HCT116 (cell line): ENCODE measurements around the gene BBS10. TPM values are rescaled to one million over a fixed set of nuclear protein-coding genes. Genes with fewer than 3 reads are reported as not detected.

ENCODE experiments used
- ATAC-seq: fragments of 200-7000 bp; cut with Tn5 transposase; 2 replicates; pipeline ENCODE4 v1.9.1; 2020; ENCODE audit warnings: mild to moderate bottlenecking, moderate library complexity
- BruUV-seq: library from RNA; stranded (reverse); fragments of 400-500 nt; replicated peaks from 2 replicates; lab custom pipeline; 2021; lab: Mats Ljungman, UMichigan
- CTCF ChIA-PET: fragments of 300-600 bp; sonication (Branson Sonifier 250); formaldehyde crosslinking; loops from one replicate; lab custom pipeline; 2021; ENCODE audit warnings: antibody characterized with exemption; lab: Charles Lee
- POLR2A ChIA-PET: fragments of 300-600, 350-600 bp; sonication (Branson Sonifier 250); formaldehyde crosslinking; loops from one replicate; lab custom pipeline; 2021; ENCODE audit warnings: antibody characterized with exemption; lab: Charles Lee
- RAD21 ChIA-PET, 2 experiments: fragments of 300-600 bp; sonication (Branson Sonifier 250); formaldehyde crosslinking; loops; one replicate each; lab custom pipeline; 2023; ENCODE audit warnings: low total read pairs in 2 of 2; ENCODE audit not compliant: uncharacterized antibody in 2 of 2, unreplicated experiment in 2 of 2, low non-redundant PET in 1 of 2; lab: Charles Lee
- DNase-seq: peaks from one replicate; pipeline ENCODE4 v3.0.0-alpha.2; 2010; ENCODE audit warnings: low read depth, low spot score
- H2AFZ ChIP-seq: fragments of 200-600 bp; shearing (Covaris generic), sonication (generic); 2 replicates; pipeline ENCODE4 v1.6.1; 2017; ENCODE audit warnings: low read depth, mixed run types, mixed read lengths, antibody characterized with exemption, low read length; ENCODE audit not compliant: poor library complexity, severe bottlenecking
- H3K27ac ChIP-seq: 2 replicates; pipeline ENCODE4 v1.5.1; 2012; ENCODE audit warnings: low read depth, low read length
- H3K27me3 ChIP-seq: fragments of 200-600 bp; sonication (generic); 2 replicates; pipeline ENCODE4 v1.6.1; 2016; ENCODE audit warnings: mixed run types, low read length, mixed read lengths; ENCODE audit not compliant: insufficient read depth
- H3K36me3 ChIP-seq, 2 experiments: fragments of 200-500 bp in 1 of 2; fragments of 200-600 bp in 1 of 2; sonication (Bioruptor generic) in 1 of 2; sonication (generic) in 1 of 2; 2 replicates each; pipeline versions ENCODE4 v1.5.1 to v1.6.1; 2014 to 2016; ENCODE audit warnings: low read length in 2 of 2, inconsistent platforms in 1 of 2, mixed read lengths in 1 of 2, mixed run types in 1 of 2; ENCODE audit not compliant: insufficient read depth in 2 of 2, control insufficient read depth in 1 of 2
- H3K4me1 ChIP-seq, 2 experiments: fragments of 200-600 bp in 1 of 2; sonication (generic) in 1 of 2; 2 replicates each; pipeline versions ENCODE4 v1.5.1 to v1.6.1; 2012 to 2017; ENCODE audit warnings: low read length in 2 of 2, inconsistent platforms in 1 of 2, mild to moderate bottlenecking in 1 of 2, mixed read lengths in 1 of 2, mixed run types in 1 of 2, moderate library complexity in 1 of 2; ENCODE audit not compliant: insufficient read depth in 2 of 2, control insufficient read depth in 1 of 2
- H3K4me2 ChIP-seq: fragments of 200-600 bp; sonication (generic); 2 replicates; pipeline ENCODE4 v1.6.1; 2017; ENCODE audit warnings: mixed run types, low read length, mixed read lengths
- H3K4me3 ChIP-seq, 2 experiments: fragments of 200-600 bp in 1 of 2; sonication (generic) in 1 of 2; replicated peaks in 1 of 2; 2 replicates each; pipeline ENCODE4 v1.5.1; 2011 to 2016; ENCODE audit warnings: low read length in 2 of 2, control low read depth in 1 of 2, low read depth in 1 of 2, mild to moderate bottlenecking in 1 of 2, mixed read lengths in 1 of 2, mixed run types in 1 of 2
- H3K79me2 ChIP-seq: fragments of 200-600 bp; sonication (generic); 2 replicates; pipeline ENCODE4 v1.6.1; 2017; ENCODE audit warnings: mild to moderate bottlenecking, mixed run types, low read length, moderate library complexity, mixed read lengths; ENCODE audit not compliant: insufficient read depth
- H3K9ac ChIP-seq: fragments of 200-600 bp; sonication (generic); 2 replicates; pipeline ENCODE4 v1.6.1; 2016; ENCODE audit warnings: low read length, mixed read lengths
- H3K9me2 ChIP-seq: fragments of 200-600 bp; sonication (generic), shearing (Covaris generic); 2 replicates; pipeline ENCODE4 v1.6.1; 2017; ENCODE audit warnings: mixed run types, mild to moderate bottlenecking, moderate library complexity; ENCODE audit not compliant: insufficient read depth
- H3K9me3 ChIP-seq, 2 experiments: fragments of 200-500 bp in 1 of 2; fragments of 200-600 bp in 1 of 2; sonication (Bioruptor generic) in 1 of 2; sonication (generic) in 1 of 2; 2 replicates each; pipeline ENCODE4 v1.6.1; 2014 to 2017; ENCODE audit warnings: low read length in 2 of 2, mixed read lengths in 2 of 2, inconsistent platforms in 1 of 2, low read depth in 1 of 2, mild to moderate bottlenecking in 1 of 2, mixed run types in 1 of 2, moderate library complexity in 1 of 2; ENCODE audit not compliant: control insufficient read depth in 1 of 2, insufficient read depth in 1 of 2
- H4K20me1 ChIP-seq: fragments of 200-600 bp; sonication (generic), shearing (Covaris generic); 2 replicates; pipeline ENCODE4 v1.6.1; 2017; ENCODE audit warnings: mixed run types, mild to moderate bottlenecking, moderate library complexity; ENCODE audit not compliant: insufficient read depth
- CBX3 ChIP-seq: IDR thresholded peaks from 2 replicates; pipeline ENCODE4 v1.6.1; 2012; ENCODE audit warnings: low read depth
- EGR1 ChIP-seq: IDR thresholded peaks from 2 replicates; pipeline ENCODE4 v1.6.1; 2012; ENCODE audit warnings: low read depth
- ELF1 ChIP-seq: IDR thresholded peaks from 2 replicates; pipeline ENCODE4 v1.6.1; 2012; ENCODE audit warnings: low read depth, borderline replicate concordance
- JUND ChIP-seq: IDR thresholded peaks from 2 replicates; pipeline ENCODE4 v1.6.1; 2012
- SRF ChIP-seq: IDR thresholded peaks from 2 replicates; pipeline ENCODE4 v1.6.1; 2012; ENCODE audit warnings: low read depth
- YY1 ChIP-seq: IDR thresholded peaks from 2 replicates; pipeline ENCODE4 v1.6.1; 2011; ENCODE audit warnings: low read length, low read depth, moderate library complexity, mild to moderate bottlenecking; ENCODE audit not compliant: insufficient replicate concordance; ENCODE audit errors: extremely low read depth
- intact Hi-C: fragments of 100-400 bp; cut with micrococcal nuclease; formaldehyde crosslinking; loops from 2 replicates; pipeline ENCODE4 v1.10.0; 2022
- total RNA-seq: library from RNA; stranded (reverse); gene quantifications from one replicate; pipeline ENCODE4 v1.2.1, GENCODE V29; 2021; ENCODE audit not compliant: unreplicated experiment
- TF ChIP-seq, protein P1 (sequence below), 3 experiments: fragments of 200-600 bp in 1 of 3; sonication (generic) in 1 of 3; IDR thresholded peaks in 2 of 3; conservative IDR thresholded peaks in 1 of 3; 2 replicates each; pipeline ENCODE4 v1.5.1; 2012 to 2017; ENCODE audit warnings: low read depth in 2 of 3, low read length in 2 of 3, antibody characterized with exemption in 1 of 3, borderline replicate concordance in 1 of 3, control low read depth in 1 of 3, mild to moderate bottlenecking in 1 of 3, mixed read lengths in 1 of 3, mixed run types in 1 of 3, moderate library complexity in 1 of 3; ENCODE audit not compliant: insufficient read depth in 1 of 3
- TF ChIP-seq, protein P2 (sequence below): IDR thresholded peaks from 2 replicates; pipeline ENCODE4 v1.6.1; 2012
- TF ChIP-seq, protein P3 (sequence below): IDR thresholded peaks from 2 replicates; pipeline ENCODE4 v1.6.1; 2011; ENCODE audit warnings: mild to moderate bottlenecking, low read length, moderate library complexity; ENCODE audit not compliant: insufficient replicate concordance; ENCODE audit errors: extremely low read depth

BBS10 gene
- total RNA-seq, 1 experiment from 2014 or later = 27.1 TPM

DNA sequence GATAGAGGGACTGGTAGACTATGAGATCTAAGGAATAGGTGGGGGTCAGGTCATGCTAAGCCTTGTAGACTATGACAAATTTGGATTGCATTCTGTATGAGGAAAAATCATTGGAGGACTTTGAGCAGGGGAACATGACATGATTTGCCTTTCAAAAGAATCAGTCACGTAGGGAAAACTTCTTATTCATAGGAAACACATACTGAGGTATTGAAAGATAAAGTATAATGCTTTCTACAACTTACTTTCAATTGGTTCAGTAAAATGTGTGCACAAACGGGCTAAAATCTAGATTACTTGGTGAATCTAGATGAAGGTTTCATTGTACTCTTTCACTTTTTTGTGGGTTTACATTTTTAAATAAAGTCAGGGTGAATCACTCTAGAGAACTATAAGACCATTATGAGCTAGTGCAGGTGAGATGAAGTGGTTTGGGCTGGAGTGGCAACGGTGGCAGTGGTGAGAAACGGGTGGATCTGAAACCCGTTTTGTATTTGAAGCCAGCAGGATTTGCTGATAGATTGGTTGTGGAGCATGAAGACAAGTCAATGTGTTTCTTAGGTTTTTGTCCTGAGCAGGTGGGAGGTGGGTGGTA lies 6.7 kb downstream of the BBS10 start:
- Histone ChIP-seq H3K27ac (peak overlapping the region; percentile 86), H3K4me2 (0 out of 2 replicates have a peak overlapping the region, but pooled peaks have one; percentile 5), H3K9me2 (no peaks in the 10 kb centered on the region), H3K4me3 (no peak overlapping the region)
- BruUV-seq = no TSS peak
- RAD21 ChIA-PET = no interaction called here
- no peak for DNase-seq
- TF ChIP-seq, protein P1, sequence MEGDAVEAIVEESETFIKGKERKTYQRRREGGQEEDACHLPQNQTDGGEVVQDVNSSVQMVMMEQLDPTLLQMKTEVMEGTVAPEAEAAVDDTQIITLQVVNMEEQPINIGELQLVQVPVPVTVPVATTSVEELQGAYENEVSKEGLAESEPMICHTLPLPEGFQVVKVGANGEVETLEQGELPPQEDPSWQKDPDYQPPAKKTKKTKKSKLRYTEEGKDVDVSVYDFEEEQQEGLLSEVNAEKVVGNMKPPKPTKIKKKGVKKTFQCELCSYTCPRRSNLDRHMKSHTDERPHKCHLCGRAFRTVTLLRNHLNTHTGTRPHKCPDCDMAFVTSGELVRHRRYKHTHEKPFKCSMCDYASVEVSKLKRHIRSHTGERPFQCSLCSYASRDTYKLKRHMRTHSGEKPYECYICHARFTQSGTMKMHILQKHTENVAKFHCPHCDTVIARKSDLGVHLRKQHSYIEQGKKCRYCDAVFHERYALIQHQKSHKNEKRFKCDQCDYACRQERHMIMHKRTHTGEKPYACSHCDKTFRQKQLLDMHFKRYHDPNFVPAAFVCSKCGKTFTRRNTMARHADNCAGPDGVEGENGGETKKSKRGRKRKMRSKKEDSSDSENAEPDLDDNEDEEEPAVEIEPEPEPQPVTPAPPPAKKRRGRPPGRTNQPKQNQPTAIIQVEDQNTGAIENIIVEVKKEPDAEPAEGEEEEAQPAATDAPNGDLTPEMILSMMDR (IDR thresholded peaks at IDR 0.05 in 2 of 3, conservative IDR thresholded peaks at IDR 0.05 in 1 of 3; ENCODE audit: borderline replicate concordance in 1 of 3, insufficient read depth in 1 of 3, low read depth in 2 of 3, low read length in 2 of 3) = no peak
- no peak for TF ChIP-seq ELF1
- TF ChIP-seq, all 23 proteins: peak for 0
- intact Hi-C loops = loop anchor here (10.0 kb wide), 2 partner anchors 287 to 947 kb away; partner anchors contain the start of gene GLIPR1L2
- peak; percentile 31; the same call in 1 of the 2 replicates for ATAC-seq
- Histone ChIP-seq H2AFZ (no peak overlapping the region), H3K4me1 (peaks cover 47 to 73% of the 10 kb centered on the region in 2 experiments), H3K9me3 (no peaks in the 10 kb centered on the region), H3K9ac (no peak overlapping the region; the same call in 1 of the 2 replicates), H4K20me1 (no peaks in the 10 kb centered on the region), H3K79me2 (peaks cover 32% of the 10 kb centered on the region), H3K36me3 (no peaks in the 10 kb centered on the region), H3K27me3 (no peaks in the 10 kb centered on the region)
- ChIA-PET CTCF (no interaction called here), POLR2A (interaction anchor here (1.1 kb wide), 1 partner anchor 682 kb away, joined by 5 read pairs; no protein-coding TSS in a partner anchor)

DNA sequence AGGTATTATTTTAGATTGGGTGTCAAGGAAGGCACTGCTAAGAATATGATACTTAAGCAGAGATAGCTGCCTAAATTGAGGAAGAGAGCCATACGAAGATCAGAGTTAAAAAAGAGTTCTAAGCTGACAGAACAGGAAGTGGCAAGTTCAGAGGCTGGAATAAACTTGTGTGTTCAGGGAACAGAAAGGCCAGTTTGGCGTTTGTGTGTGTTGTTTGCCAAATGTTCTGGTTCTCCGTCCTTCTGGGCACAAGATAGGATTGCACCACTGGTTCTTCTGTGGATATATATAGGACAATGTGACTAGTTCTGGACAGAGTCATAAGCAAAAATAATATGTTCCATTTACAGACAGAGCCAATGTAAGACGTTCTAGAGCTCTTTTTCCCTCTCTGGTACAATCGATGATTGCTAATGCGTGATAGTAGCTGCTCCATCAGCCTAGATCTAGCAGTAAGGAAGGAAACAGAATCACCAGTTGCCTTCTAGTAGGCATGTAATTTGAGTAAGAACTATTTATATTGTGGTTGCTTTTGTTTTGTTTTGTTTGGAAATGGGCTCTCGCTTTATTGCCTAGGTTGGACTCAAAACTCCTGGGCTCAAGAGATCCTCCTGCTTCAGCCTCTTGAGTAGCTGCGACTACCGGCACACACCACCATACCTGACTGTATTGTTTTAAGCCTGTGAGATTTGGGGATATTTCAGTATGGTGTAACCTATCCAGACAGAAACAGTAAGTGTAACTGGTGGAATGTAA lies 7.4 kb downstream of the BBS10 start:
- ChIA-PET CTCF (no interaction called here), RAD21 (no interaction called here), POLR2A (no interaction called here)
- Histone ChIP-seq H3K27ac (peak overlapping the region; percentile 86), H4K20me1 (no peaks in the 10 kb centered on the region), H3K79me2 (peaks cover 25% of the 10 kb centered on the region), H3K9me3 (no peaks in the 10 kb centered on the region), H2AFZ (no peak overlapping the region), H3K4me2 (0 out of 2 replicates have a peak overlapping the region, but pooled peaks have one; percentile 5), H3K9me2 (no peaks in the 10 kb centered on the region), H3K4me3 (no peak overlapping the region), H3K36me3 (no peaks in the 10 kb centered on the region), H3K9ac (no peak overlapping the region; the same call in 1 of the 2 replicates), H3K4me1 (peaks cover 44 to 73% of the 10 kb centered on the region in 2 experiments), H3K27me3 (no peaks in the 10 kb centered on the region)
- no peak for DNase-seq
- no TSS peak for BruUV-seq
- intact Hi-C loops = loop anchor here (10.0 kb wide), 2 partner anchors 286 to 946 kb away; partner anchors contain the start of gene GLIPR1L2
- peak; percentile 32 for ATAC-seq
- TF ChIP-seq, protein P2, sequence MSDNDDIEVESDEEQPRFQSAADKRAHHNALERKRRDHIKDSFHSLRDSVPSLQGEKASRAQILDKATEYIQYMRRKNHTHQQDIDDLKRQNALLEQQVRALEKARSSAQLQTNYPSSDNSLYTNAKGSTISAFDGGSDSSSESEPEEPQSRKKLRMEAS = no peak
- TF ChIP-seq YY1 (no peak), CBX3 (no peak), SRF (no peak), EGR1 (no peak), JUND (no peak)
- TF ChIP-seq, protein P1 (IDR thresholded peaks at IDR 0.05 in 2 of 3, conservative IDR thresholded peaks at IDR 0.05 in 1 of 3; ENCODE audit: borderline replicate concordance in 1 of 3, insufficient read depth in 1 of 3, low read depth in 2 of 3, low read length in 2 of 3) = no peak
- TF ChIP-seq, protein P3, sequence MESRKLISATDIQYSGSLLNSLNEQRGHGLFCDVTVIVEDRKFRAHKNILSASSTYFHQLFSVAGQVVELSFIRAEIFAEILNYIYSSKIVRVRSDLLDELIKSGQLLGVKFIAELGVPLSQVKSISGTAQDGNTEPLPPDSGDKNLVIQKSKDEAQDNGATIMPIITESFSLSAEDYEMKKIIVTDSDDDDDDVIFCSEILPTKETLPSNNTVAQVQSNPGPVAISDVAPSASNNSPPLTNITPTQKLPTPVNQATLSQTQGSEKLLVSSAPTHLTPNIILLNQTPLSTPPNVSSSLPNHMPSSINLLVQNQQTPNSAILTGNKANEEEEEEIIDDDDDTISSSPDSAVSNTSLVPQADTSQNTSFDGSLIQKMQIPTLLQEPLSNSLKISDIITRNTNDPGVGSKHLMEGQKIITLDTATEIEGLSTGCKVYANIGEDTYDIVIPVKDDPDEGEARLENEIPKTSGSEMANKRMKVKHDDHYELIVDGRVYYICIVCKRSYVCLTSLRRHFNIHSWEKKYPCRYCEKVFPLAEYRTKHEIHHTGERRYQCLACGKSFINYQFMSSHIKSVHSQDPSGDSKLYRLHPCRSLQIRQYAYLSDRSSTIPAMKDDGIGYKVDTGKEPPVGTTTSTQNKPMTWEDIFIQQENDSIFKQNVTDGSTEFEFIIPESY = no peak
